ENCODE measurements around the gene S1PR4.

- TF ChIP-seq CTCF (IDR thresholded peaks at IDR 0.05), result no peak
- TF ChIP-seq POLR2A (IDR thresholded peaks at IDR 0.05), result no peak
Measured at GRCh38 chr19:3203805-3204645, 25.5 kb downstream of the S1PR4 start.
